Heart right ventricle (tissue), 16 donors: ENCODE results near the gene N4BP2L2. TPM values are rescaled to one million over a fixed set of nuclear protein-coding genes. Genes with fewer than 3 reads are reported as not detected.
A peak's percentile ranks its signal among the peaks of the same experiment; 100 is the strongest.

Source experiments
- ATAC-seq, 8 donors: fragments of 200-7000 bp; cut with Tn5 transposase; one replicate each; pipeline ENCODE4 v1.9.1; 2020; ENCODE audit warnings: mild to moderate bottlenecking in 8 of 8, moderate library complexity in 8 of 8, moderate number of reproducible peaks in 1 of 8
- DNase-seq, 2 donors: peaks; one replicate each; pipeline ENCODE4 v3.0.0-alpha.2; 2020
- H3K27ac ChIP-seq, 10 donors: fragments of 200-600 bp; sonication (generic) in 2 of 10; one replicate each; pipeline versions ENCODE4 v1.5.0 to v1.8.0; 2020 to 2022; ENCODE audit warnings: mild to moderate bottlenecking in 3 of 10
- H3K27me3 ChIP-seq, 7 donors: fragments of 200-600 bp; one replicate each; pipeline ENCODE4 v1.8.0; 2021 to 2022; ENCODE audit warnings: mild to moderate bottlenecking in 2 of 7
- H3K36me3 ChIP-seq, 9 donors: fragments of 200-600 bp; sonication (generic) in 1 of 9; one replicate each; pipeline versions ENCODE4 v1.5.0 to v1.8.0; 2020 to 2022; ENCODE audit warnings: mild to moderate bottlenecking in 2 of 9
- H3K4me1 ChIP-seq, 9 donors: fragments of 200-600 bp; sonication (generic) in 1 of 9; one replicate each; pipeline versions ENCODE4 v1.5.0 to v1.8.0; 2020 to 2022; ENCODE audit warnings: mild to moderate bottlenecking in 4 of 9
- H3K4me3 ChIP-seq, 10 donors: fragments of 200-600 bp; sonication (generic) in 2 of 10; one replicate each; pipeline versions ENCODE4 v1.5.0 to v1.8.0; 2020 to 2022; ENCODE audit warnings: mild to moderate bottlenecking in 7 of 10, moderate library complexity in 2 of 10
- H3K9me3 ChIP-seq, 11 donors: fragments of 200-600 bp in 10 of 11; sonication (generic) in 2 of 11; one replicate each; pipeline versions ENCODE4 v1.5.0 to v1.8.0; 2013 to 2022; ENCODE audit warnings: mild to moderate bottlenecking in 2 of 11, control low read depth in 1 of 11, moderate library complexity in 1 of 11
- CTCF ChIP-seq, 9 donors: fragments of 200-600 bp; sonication (generic) in 2 of 9; IDR thresholded peaks; one replicate each; pipeline versions ENCODE4 v1.5.0 to v1.8.0; 2021 to 2022; ENCODE audit warnings: antibody characterized with exemption in 9 of 9, mild to moderate bottlenecking in 5 of 9, moderate library complexity in 1 of 9
- whole genome bisulfite sequencing, 2 donors: extraction: QIAGEN DNeasy Blood & Tissue Kit; methylation state at CpG; one replicate each; pipeline ENCODE4 v1.1.7; 2013; ENCODE audit warnings: inconsistent platforms in 1 of 2; 5-methylcytosine and 5-hydroxymethylcytosine counted together
- intact Hi-C, 10 donors: fragments of 100-400 bp; cut with DNase I; formaldehyde crosslinking; loops; one replicate each; pipeline versions ENCODE4 v1.11.1 to v1.14.2; 2022
- polyA plus RNA-seq, 2 donors: library from polyadenylated mRNA; stranded (reverse); fragments of 200-250 nt; gene quantifications; one replicate each; pipeline ENCODE4 v1.2.3, GENCODE V29; 2013
- total RNA-seq, 10 donors: library from RNA; stranded (reverse); fragmentation: NEBNext Ultra II Directional in 3 of 10; extraction: Animal tissue kit (Norgen Biotek cat#: 25700) in 3 of 10; gene quantifications; one replicate each; pipeline versions ENCODE4 v1.2.1 to v1.2.4, GENCODE V29; 2021 to 2023
- donor health status: Arrhythmogenic right ventricular cardiomyopathy.
- donor health status: ischemic (EF 13 %, LVEDD 7.1; RV severe dilation, severe dysfunction).
- donor health status: healthy with polysubstance abuse.
- donor health status: DM: no; HTN: yes; CAD: no.
- donor health status: DM: no; HTN: no; CAD: no.
- donor health status: ischemic (EF 25% LVEDD 6.9; RV normal size, moderate dysfunction).
- donor health status: ischemic (EF 25% LVEDD 5.7; RV mildly dilated, moderate dysfunction).
- donor health status: healthy.
- donor health status: DM: yes; HTN: yes; CAD: no.
- donor health status: Ischemic cardiomyopathy.
- donor health status: ischemic (EF 35%, LVEDD 5.7; RV mildly dilated, moderate dysfunction).
- donor health status: nonischemic (EF 11% LVEDD 7.7; RV severe dilation, severe dysfunction).
- donor health status: DM: yes; HTN: yes; CAD: no.
- donor health status: PGD.
- donor health status: ischemic (EF 29% LVEDD 5.4; RV normal size, mild dysfunction).
- donor health status: nonischemic (EF 23%, LVEDD 6.1; RV moderate dilation, normal function).

Gene N4BP2L2
- total and polyA plus RNA-seq, 12 donors = 28.2 to 162 (median 132) TPM

DNA sequence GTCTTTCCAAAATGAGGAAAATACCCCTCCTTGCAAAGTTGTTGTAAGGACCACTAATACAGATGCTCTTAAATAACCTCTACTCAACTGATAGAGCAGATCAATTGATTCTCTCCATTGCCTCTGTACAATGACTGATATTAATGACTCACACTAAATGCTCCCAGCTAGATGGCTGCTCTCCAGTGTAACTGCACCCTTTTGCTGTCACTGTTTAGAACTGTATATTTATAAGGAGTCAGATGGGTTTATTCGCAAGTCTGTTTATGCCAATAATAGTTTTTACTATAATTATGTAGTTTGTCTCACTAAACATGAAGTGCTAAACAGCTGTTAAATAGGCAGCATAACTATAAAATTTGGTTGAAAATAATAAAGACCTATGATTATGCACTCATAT is 89.6 kb downstream of the N4BP2L2 start:
- peaks cover 0 to 34% (median 0%) of the 10 kb centered on the region in 9 donors for H3K4me1 ChIP-seq
- intact Hi-C loops = loop anchor here in 2 of 10 donors (10.0 kb wide), 1 partner anchor 64 kb away; no protein-coding TSS in a partner anchor
- DNase-seq (no peak), ATAC-seq (no peak)
- peaks cover 0 to 35% (median 7%) of the 10 kb centered on the region in 9 donors for H3K36me3 ChIP-seq
- peaks cover 0 to 19% (median 6%) of the 10 kb centered on the region in 11 donors for H3K9me3 ChIP-seq
- no peak for TF ChIP-seq CTCF (IDR thresholded peaks at IDR 0.05)
- H3K27me3 ChIP-seq = no peaks in the 10 kb centered on the region
- 92 to 94% methylated on average over 1 of the region's 1 CpG for WGBS, 2 donors
- H3K4me3 ChIP-seq = no peak overlapping the region
- no peak overlapping the region for H3K27ac ChIP-seq

- peaks cover 0 to 19% (median 6%) of the 10 kb centered on the region in 11 donors for H3K9me3 ChIP-seq
- intact Hi-C loops = loop anchor here in 2 of 10 donors (10.0 kb wide), 1 partner anchor 63 kb away; no protein-coding TSS in a partner anchor
- H3K27ac ChIP-seq = no peak overlapping the region
- TF ChIP-seq CTCF (IDR thresholded peaks at IDR 0.05) = no peak
- DNase-seq (no peak), ATAC-seq (peak in 1 of 8 donors; percentile 49)
- peaks cover 0 to 33% (median 7%) of the 10 kb centered on the region in 9 donors for H3K36me3 ChIP-seq
- H3K4me3 ChIP-seq = no peak overlapping the region
- peaks cover 0 to 28% (median 0%) of the 10 kb centered on the region in 9 donors for H3K4me1 ChIP-seq
- H3K27me3 ChIP-seq = no peaks in the 10 kb centered on the region
Measured at GRCh38 chr13:32447894-32448623, 90.5 kb downstream of the N4BP2L2 start.

DNA sequence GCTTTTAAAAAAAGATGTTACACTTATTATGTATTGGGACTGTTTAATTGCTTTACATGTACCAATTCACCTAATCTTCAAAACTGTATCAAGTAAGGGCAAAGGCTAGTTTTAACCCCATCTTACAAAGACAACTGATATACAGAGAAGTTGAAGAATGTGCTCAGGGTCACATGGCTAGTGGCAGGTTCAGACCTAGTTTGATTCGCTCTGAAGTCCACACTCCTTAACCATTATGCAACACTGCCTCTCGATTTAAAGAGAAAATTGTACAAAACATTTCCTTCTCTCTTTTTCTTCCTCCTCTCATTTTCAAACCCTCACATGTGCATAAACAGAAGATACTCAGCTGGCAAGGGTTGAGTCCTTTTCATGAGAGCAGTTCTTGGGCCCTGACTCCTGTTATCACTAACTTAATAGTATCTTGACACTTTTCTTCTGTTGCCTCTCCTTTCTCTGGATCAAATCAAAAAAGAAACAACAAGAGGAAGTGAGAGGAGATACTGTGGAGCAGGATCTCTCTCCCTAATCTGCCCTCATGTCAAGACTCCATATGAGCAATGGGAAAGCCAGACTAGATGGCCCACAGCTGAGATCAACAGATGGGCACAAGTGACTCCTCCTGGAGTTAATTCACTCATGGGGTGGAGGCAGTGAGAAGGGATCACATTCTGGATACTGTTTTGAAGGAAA is 91.7 kb downstream of the N4BP2L2 start:
- 58 to 64% methylated on average over 2 of the region's 2 CpGs for WGBS, 2 donors
- ATAC-seq (no peak), DNase-seq (no peak)

More for the DNA sequence above, 91.7 kb downstream of the N4BP2L2 start:
- H3K4me1 ChIP-seq = peaks cover 0 to 25% (median 0%) of the 10 kb centered on the region in 9 donors
- H3K36me3 ChIP-seq = peaks cover 0 to 31% (median 7%) of the 10 kb centered on the region in 9 donors
- no peak overlapping the region for H3K4me3 ChIP-seq
- no peaks in the 10 kb centered on the region for H3K27me3 ChIP-seq
- H3K9me3 ChIP-seq = peaks cover 0 to 7% (median 6%) of the 10 kb centered on the region in 11 donors
- TF ChIP-seq CTCF (IDR thresholded peaks at IDR 0.05) = no peak
- peak overlapping the region in 1 of 10 donors; percentile 55 for H3K27ac ChIP-seq
- intact Hi-C loops = loop anchor here in 2 of 10 donors (10.0 kb wide), 1 partner anchor 62 kb away; no protein-coding TSS in a partner anchor
